ENCODE measurements around the gene RTEL1.

Gene RTEL1

DNA sequence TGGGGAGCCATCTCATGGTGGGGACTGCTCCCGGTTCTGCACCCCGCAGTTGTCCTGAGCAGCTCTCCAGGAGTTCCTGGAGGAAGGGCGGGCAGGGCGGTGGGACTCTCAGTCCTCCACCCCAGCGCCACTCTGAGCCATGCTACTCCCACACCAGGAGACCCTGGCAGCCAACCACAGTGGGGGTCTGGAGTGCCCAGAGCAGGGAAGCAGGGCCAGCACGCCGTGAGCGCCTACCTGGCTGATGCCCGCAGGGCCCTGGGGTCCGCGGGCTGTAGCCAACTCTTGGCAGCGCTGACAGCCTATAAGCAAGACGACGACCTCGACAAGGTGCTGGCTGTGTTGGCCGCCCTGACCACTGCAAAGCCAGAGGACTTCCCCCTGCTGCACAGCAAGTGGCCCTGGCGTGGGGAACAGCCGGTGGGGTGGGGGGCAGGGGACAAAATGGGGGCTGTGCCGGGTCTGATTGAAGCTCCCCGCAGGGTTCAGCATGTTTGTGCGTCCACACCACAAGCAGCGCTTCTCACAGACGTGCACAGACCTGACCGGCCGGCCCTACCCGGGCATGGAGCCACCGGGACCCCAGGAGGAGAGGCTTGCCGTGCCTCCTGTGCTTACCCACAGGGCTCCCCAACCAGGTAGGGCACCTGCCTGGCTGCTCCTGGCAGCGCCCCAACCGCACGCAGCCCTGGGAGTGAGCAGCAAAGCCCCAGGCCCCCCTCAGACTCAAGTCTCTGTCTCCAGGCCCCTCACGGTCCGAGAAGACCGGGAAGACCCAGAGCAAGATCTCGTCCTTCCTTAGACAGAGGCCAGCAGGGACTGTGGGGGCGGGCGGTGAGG is 36.7 kb downstream of the RTEL1 start:
- intact Hi-C loops (cut with DNase I; ENCODE audit: low total_unique reads), result no loop called here

DNA sequence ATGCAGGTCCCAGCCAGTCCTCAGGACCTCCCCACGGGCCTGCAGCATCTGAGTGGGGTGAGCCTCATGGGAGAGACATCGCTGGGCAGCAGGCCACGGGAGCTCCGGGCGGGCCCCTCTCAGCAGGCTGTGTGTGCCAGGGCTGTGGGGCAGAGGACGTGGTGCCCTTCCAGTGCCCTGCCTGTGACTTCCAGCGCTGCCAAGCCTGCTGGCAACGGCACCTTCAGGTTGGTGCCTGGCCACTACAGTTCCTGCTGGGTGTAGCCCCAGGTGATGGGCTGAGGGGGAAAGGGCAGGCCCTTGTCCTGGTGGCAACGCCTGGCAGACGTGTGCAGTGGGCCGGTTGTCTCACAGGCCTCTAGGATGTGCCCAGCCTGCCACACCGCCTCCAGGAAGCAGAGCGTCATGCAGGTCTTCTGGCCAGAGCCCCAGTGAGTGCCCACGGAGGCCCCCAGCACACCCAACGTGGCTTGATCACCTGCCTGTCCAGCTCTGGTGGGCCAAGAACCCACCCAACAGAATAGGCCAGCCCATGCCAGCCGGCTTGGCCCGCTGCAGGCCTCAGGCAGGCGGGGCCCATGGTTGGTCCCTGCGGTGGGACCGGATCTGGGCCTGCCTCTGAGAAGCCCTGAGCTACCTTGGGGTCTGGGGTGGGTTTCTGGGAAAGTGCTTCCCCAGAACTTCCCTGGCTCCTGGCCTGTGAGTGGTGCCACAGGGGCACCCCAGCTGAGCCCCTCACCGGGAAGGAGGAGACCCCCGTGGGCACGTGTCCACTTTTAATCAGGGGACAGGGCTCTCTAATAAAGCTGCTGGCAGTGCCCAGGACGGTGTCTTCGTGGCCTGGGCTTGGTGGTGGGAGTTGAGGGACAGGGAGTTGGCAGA is 37.6 kb downstream of the RTEL1 start:
- peak in 1 of 2 donors; percentile 66 for DNase-seq
- peaks cover 0 to 43% (median 34%) of the 10 kb centered on the region in 4 donors for H3K4me1 ChIP-seq
- peaks cover 0 to 46% (median 33%) of the 10 kb centered on the region in 3 donors for H3K36me3 ChIP-seq
- H3K27me3 ChIP-seq, result no peaks in the 10 kb centered on the region
- intact Hi-C loops (cut with DNase I; ENCODE audit: low total_unique reads), result no loop called here
- H3K27ac ChIP-seq, result no peak overlapping the region
- H3K4me3 ChIP-seq, result no peak overlapping the region
- H3K9me3 ChIP-seq, result no peaks in the 10 kb centered on the region
- no peak for TF ChIP-seq CTCF (IDR thresholded peaks at IDR 0.05)

More for the DNA sequence above, 36.7 kb downstream of the RTEL1 start:
- peaks cover 0 to 40% (median 31%) of the 10 kb centered on the region in 3 donors for H3K36me3 ChIP-seq
- peaks cover 0 to 43% (median 32%) of the 10 kb centered on the region in 4 donors for H3K4me1 ChIP-seq
- TF ChIP-seq CTCF (IDR thresholded peaks at IDR 0.05), result no peak
- H3K27ac ChIP-seq, result no peak overlapping the region
- H3K9me3 ChIP-seq, result no peaks in the 10 kb centered on the region
- H3K27me3 ChIP-seq, result no peaks in the 10 kb centered on the region
- H3K4me3 ChIP-seq, result no peak overlapping the region
- peak in 1 of 2 donors; percentile 61 for DNase-seq

DNA sequence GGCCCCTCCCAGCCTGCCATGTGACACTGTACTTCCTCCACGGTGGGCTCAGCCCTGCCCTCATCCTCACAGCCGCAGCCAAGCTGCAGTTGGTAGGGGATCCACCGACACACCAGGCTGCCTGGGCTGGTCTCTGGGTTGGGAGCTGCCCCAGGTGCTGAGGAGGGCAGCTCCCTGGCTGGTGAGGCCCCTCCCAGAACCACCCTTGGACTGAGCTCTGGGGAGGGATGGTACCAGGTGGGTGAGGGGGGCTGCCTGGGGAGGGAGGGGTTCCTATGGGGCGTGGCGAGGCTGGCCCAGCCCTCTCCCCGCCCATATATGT is 38.2 kb downstream of the RTEL1 start:
- no peak for TF ChIP-seq CTCF (IDR thresholded peaks at IDR 0.05)
- H3K27me3 ChIP-seq, result no peaks in the 10 kb centered on the region
- intact Hi-C loops (cut with DNase I; ENCODE audit: low total_unique reads), result no loop called here
- H3K36me3 ChIP-seq, result peaks cover 0 to 46% (median 39%) of the 10 kb centered on the region in 3 donors
- no peak overlapping the region for H3K27ac ChIP-seq
- DNase-seq, result no peak
- H3K9me3 ChIP-seq, result no peaks in the 10 kb centered on the region
- peak overlapping the region in 1 of 2 donors; percentile 34 for H3K4me3 ChIP-seq
- H3K4me1 ChIP-seq, result peaks cover 0 to 43% (median 34%) of the 10 kb centered on the region in 4 donors

DNA sequence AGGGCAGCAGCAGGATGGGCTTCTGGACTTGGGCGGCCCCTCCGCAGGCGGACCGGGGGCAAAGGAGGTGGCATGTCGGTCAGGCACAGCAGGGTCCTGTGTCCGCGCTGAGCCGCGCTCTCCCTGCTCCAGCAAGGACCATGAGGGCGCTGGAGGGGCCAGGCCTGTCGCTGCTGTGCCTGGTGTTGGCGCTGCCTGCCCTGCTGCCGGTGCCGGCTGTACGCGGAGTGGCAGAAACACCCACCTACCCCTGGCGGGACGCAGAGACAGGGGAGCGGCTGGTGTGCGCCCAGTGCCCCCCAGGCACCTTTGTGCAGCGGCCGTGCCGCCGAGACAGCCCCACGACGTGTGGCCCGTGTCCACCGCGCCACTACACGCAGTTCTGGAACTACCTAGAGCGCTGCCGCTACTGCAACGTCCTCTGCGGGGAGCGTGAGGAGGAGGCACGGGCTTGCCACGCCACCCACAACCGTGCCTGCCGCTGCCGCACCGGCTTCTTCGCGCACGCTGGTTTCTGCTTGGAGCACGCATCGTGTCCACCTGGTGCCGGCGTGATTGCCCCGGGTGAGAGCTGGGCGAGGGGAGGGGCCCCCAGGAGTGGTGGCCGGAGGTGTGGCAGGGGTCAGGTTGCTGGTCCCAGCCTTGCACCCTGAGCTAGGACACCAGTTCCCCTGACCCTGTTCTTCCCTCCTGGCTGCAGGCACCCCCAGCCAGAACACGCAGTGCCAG is 38.7 kb downstream of the RTEL1 start, which contains the start of gene TNFRSF6B:
Gene TNFRSF6B (plus strand): TSS at position 25 of the 729 bp plus-strand sequence. CDS start 116 bp downstream, at position 141.
- Histone ChIP-seq H3K27me3 (no peaks in the 10 kb centered on the region), H3K4me3 (peak within 1 kb of the TSS in 1 of 2 donors; percentile 34), H3K36me3 (peaks cover 0 to 46% (median 44%) of the 10 kb centered on the region in 3 donors), H3K27ac (no peak within 1 kb of the TSS), H3K9me3 (no peaks in the 10 kb centered on the region), H3K4me1 (peaks cover 0 to 43% (median 34%) of the 10 kb centered on the region in 4 donors)
- intact Hi-C loops (cut with DNase I; ENCODE audit: low total_unique reads), result no loop called here
- TF ChIP-seq CTCF (IDR thresholded peaks at IDR 0.05), result no peak
- peak; percentile 20 to 67 for DNase-seq

DNA sequence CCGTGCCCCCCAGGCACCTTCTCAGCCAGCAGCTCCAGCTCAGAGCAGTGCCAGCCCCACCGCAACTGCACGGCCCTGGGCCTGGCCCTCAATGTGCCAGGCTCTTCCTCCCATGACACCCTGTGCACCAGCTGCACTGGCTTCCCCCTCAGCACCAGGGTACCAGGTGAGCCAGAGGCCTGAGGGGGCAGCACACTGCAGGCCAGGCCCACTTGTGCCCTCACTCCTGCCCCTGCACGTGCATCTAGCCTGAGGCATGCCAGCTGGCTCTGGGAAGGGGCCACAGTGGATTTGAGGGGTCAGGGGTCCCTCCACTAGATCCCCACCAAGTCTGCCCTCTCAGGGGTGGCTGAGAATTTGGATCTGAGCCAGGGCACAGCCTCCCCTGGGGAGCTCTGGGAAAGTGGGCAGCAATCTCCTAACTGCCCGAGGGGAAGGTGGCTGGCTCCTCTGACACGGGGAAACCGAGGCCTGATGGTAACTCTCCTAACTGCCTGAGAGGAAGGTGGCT is 39.3 kb downstream of the RTEL1 start:
- no peak for TF ChIP-seq CTCF (IDR thresholded peaks at IDR 0.05)
- no peak overlapping the region for H3K27ac ChIP-seq
- H3K4me1 ChIP-seq, result peaks cover 0 to 43% (median 34%) of the 10 kb centered on the region in 4 donors
- no peaks in the 10 kb centered on the region for H3K9me3 ChIP-seq
- peak overlapping the region in 1 of 2 donors; percentile 34 for H3K4me3 ChIP-seq
- DNase-seq, result peak; percentile 19 to 65
- no peaks in the 10 kb centered on the region for H3K27me3 ChIP-seq
- peaks cover 0 to 46% (median 41%) of the 10 kb centered on the region in 3 donors for H3K36me3 ChIP-seq
- intact Hi-C loops (cut with DNase I; ENCODE audit: low total_unique reads), result no loop called here
